Mammary epithelial cell (primary cell): ENCODE results near the gene SP110.
"Not testable (repeated sequence)": the region's sequence is repeated elsewhere in the genome, so short reads cannot be mapped to it uniquely, and the experiment has no call there.

ENCODE experiments used
- EZH2 ChIP-seq: IDR thresholded peaks from 2 replicates; pipeline ENCODE4 v1.6.1; 2012; ENCODE audit warnings: low read length, inconsistent platforms, borderline replicate concordance
- TF ChIP-seq, protein P1 (sequence below), 2 donors: IDR thresholded peaks in 1 of 2; conservative IDR thresholded peaks in 1 of 2; 2 replicates each; pipeline ENCODE4 v1.5.1; 2011 to 2012; ENCODE audit warnings: inconsistent platforms in 2 of 2, low read length in 2 of 2, mild to moderate bottlenecking in 2 of 2, control low read depth in 1 of 2, low read depth in 1 of 2; ENCODE audit not compliant: insufficient read depth in 1 of 2; ENCODE audit errors: extremely low read depth in 1 of 2

DNA sequence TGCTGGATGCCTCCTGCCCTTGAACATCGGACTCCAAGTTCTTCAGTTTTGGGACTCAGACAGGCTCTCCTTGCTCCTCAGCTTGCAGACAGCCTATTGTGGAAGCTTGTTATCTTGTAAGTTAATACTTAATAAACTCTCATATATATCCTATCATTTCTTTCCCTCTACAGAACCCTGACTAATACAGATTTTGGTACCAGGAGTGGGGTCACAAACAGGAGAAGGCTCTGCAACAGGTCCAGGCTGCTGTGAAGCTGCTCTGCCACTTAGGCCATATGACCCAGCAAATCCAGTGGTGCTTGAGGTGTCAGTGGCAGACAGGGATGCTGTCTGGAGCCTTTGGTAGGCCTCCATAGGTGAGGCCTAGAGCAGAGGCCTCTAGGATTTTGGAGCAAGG, 100.0 kb downstream of the SP110 start:
- TF ChIP-seq, protein P1, sequence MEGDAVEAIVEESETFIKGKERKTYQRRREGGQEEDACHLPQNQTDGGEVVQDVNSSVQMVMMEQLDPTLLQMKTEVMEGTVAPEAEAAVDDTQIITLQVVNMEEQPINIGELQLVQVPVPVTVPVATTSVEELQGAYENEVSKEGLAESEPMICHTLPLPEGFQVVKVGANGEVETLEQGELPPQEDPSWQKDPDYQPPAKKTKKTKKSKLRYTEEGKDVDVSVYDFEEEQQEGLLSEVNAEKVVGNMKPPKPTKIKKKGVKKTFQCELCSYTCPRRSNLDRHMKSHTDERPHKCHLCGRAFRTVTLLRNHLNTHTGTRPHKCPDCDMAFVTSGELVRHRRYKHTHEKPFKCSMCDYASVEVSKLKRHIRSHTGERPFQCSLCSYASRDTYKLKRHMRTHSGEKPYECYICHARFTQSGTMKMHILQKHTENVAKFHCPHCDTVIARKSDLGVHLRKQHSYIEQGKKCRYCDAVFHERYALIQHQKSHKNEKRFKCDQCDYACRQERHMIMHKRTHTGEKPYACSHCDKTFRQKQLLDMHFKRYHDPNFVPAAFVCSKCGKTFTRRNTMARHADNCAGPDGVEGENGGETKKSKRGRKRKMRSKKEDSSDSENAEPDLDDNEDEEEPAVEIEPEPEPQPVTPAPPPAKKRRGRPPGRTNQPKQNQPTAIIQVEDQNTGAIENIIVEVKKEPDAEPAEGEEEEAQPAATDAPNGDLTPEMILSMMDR (conservative IDR thresholded peaks at IDR 0.05 in 1 of 2, IDR thresholded peaks at IDR 0.05 in 1 of 2; ENCODE audit: extremely low read depth in 1 of 2, insufficient read depth in 1 of 2, low read depth in 1 of 2, low read length in 2 of 2), result not testable (repeated sequence)
- TF ChIP-seq EZH2, result not testable (repeated sequence)
